ENCODE results near the gene FGFRL1. TPM values are rescaled to one million over a fixed set of nuclear protein-coding genes. Genes with fewer than 3 reads are reported as not detected.
A peak's percentile ranks its signal among the peaks of the same experiment; 100 is the strongest.

FGFRL1 gene
- total RNA-seq, 4 donors from 2014 or later: 9.0 to 19.9 (median 12.0) TPM

- Histone ChIP-seq H3K36me3 (no peaks in the 10 kb centered on the region), H3K4me1 (no peaks in the 10 kb centered on the region), H3K4me3 (no peak overlapping the region), H3K27ac (no peak overlapping the region), H3K9me3 (no peaks in the 10 kb centered on the region), H3K27me3 (peaks cover 27% of the 10 kb centered on the region)
- DNase-seq (ENCODE audit: low spot score in 2 of 2): peak in 1 of 2 donors; percentile 20
- TF ChIP-seq EP300 (IDR thresholded peaks at IDR 0.05) (no peak), CTCF (IDR thresholded peaks at IDR 0.05) (no peak), POLR2AphosphoS5 (IDR thresholded peaks at IDR 0.05) (no peak)
- 96% methylated on average over 7 of the region's 7 CpGs for WGBS
Observed at GRCh38 chr4:1069394-1069793, 58.0 kb downstream of the FGFRL1 start.

- no peak overlapping the region for H3K27ac ChIP-seq
- no peaks in the 10 kb centered on the region for H3K36me3 ChIP-seq
- TF ChIP-seq POLR2AphosphoS5 (IDR thresholded peaks at IDR 0.05) (no peak), CTCF (IDR thresholded peaks at IDR 0.05) (peak; percentile 36 to 70)
- peaks cover 10% of the 10 kb centered on the region for H3K27me3 ChIP-seq
- peaks cover 7% of the 10 kb centered on the region for H3K4me1 ChIP-seq
- no peaks in the 10 kb centered on the region for H3K9me3 ChIP-seq
- DNase-seq (ENCODE audit: low spot score in 2 of 2): peak in 1 of 2 donors; percentile 64
- 30% methylated on average over 11 of the region's 11 CpGs for WGBS
- no peak overlapping the region for H3K4me3 ChIP-seq
Observed at GRCh38 chr4:1072830-1073446, 61.5 kb downstream of the FGFRL1 start.

GRCh38 chr4:1074077-1074476 lies 62.7 kb downstream of the FGFRL1 start:
- TF ChIP-seq POLR2AphosphoS5 (IDR thresholded peaks at IDR 0.05) (no peak), CTCF (IDR thresholded peaks at IDR 0.05) (no peak), POLR2A (IDR thresholded peaks at IDR 0.05) (no peak), EP300 (IDR thresholded peaks at IDR 0.05) (no peak)
- no peaks in the 10 kb centered on the region for H3K36me3 ChIP-seq
- H3K27ac ChIP-seq: no peak overlapping the region
- no peak overlapping the region for H3K4me3 ChIP-seq
- 73% methylated on average over 9 of the region's 9 CpGs for WGBS
- H3K9me3 ChIP-seq: no peaks in the 10 kb centered on the region
- peak in 1 of 2 donors; percentile 37 for DNase-seq (ENCODE audit: low spot score in 2 of 2)
- peaks cover 7% of the 10 kb centered on the region for H3K4me1 ChIP-seq
- H3K27me3 ChIP-seq: peaks cover 14% of the 10 kb centered on the region

- DNase-seq (ENCODE audit: low spot score in 2 of 2): peak in 1 of 2 donors; percentile 30
- Histone ChIP-seq H3K4me3 (no peak overlapping the region), H3K36me3 (no peaks in the 10 kb centered on the region), H3K4me1 (peaks cover 7% of the 10 kb centered on the region), H3K27ac (no peak overlapping the region), H3K27me3 (peaks cover 8% of the 10 kb centered on the region), H3K9me3 (no peaks in the 10 kb centered on the region)
- TF ChIP-seq CTCF (IDR thresholded peaks at IDR 0.05) (no peak), POLR2A (IDR thresholded peaks at IDR 0.05) (no peak), POLR2AphosphoS5 (IDR thresholded peaks at IDR 0.05) (no peak), EP300 (IDR thresholded peaks at IDR 0.05) (no peak)
- WGBS: 62% methylated on average over 7 of the region's 7 CpGs
Observed at GRCh38 chr4:1075225-1075624, 63.8 kb downstream of the FGFRL1 start.

GRCh38 chr4:1075809-1076699 lies 64.6 kb downstream of the FGFRL1 start:
- Histone ChIP-seq H3K27ac (no peak overlapping the region), H3K4me1 (peaks cover 7% of the 10 kb centered on the region), H3K4me3 (no peak overlapping the region), H3K9me3 (no peaks in the 10 kb centered on the region), H3K27me3 (peaks cover 14% of the 10 kb centered on the region), H3K36me3 (no peaks in the 10 kb centered on the region)
- TF ChIP-seq EP300 (IDR thresholded peaks at IDR 0.05): no peak
- TF ChIP-seq CTCF (IDR thresholded peaks at IDR 0.05): no peak
- no peak for TF ChIP-seq POLR2AphosphoS5 (IDR thresholded peaks at IDR 0.05)
- TF ChIP-seq POLR2A (IDR thresholded peaks at IDR 0.05): no peak
- peak in 1 of 2 donors; percentile 49 for DNase-seq (ENCODE audit: low spot score in 2 of 2)
- WGBS: 76% methylated on average over 9 of the region's 11 CpGs
